Gastroesophageal sphincter (tissue), 3 donors: ENCODE measurements around the gene CDKN2D.

ENCODE experiments used
- EP300 ChIP-seq: sonication (generic); formaldehyde crosslinking; IDR thresholded peaks from one replicate; pipeline ENCODE4 v1.6.1; 2017; ENCODE audit warnings: antibody characterized with exemption, mild to moderate bottlenecking
- POLR2A ChIP-seq, 2 donors: fragments of 450-650 bp; IDR thresholded peaks; one replicate each; pipeline ENCODE4 v1.6.1; 2017; ENCODE audit warnings: antibody characterized with exemption in 2 of 2, mild to moderate bottlenecking in 2 of 2, moderate library complexity in 1 of 2
- TF ChIP-seq, protein P1 (sequence below), 4 experiments: fragments of 200-600 bp in 2 of 4; fragments of 450-650 bp in 2 of 4; sonication (generic) in 1 of 4; IDR thresholded peaks; one replicate each; pipeline ENCODE4 v1.5.1; 2017 to 2019; ENCODE audit warnings: antibody characterized with exemption in 4 of 4, mild to moderate bottlenecking in 2 of 4, moderate library complexity in 2 of 4

DNA sequence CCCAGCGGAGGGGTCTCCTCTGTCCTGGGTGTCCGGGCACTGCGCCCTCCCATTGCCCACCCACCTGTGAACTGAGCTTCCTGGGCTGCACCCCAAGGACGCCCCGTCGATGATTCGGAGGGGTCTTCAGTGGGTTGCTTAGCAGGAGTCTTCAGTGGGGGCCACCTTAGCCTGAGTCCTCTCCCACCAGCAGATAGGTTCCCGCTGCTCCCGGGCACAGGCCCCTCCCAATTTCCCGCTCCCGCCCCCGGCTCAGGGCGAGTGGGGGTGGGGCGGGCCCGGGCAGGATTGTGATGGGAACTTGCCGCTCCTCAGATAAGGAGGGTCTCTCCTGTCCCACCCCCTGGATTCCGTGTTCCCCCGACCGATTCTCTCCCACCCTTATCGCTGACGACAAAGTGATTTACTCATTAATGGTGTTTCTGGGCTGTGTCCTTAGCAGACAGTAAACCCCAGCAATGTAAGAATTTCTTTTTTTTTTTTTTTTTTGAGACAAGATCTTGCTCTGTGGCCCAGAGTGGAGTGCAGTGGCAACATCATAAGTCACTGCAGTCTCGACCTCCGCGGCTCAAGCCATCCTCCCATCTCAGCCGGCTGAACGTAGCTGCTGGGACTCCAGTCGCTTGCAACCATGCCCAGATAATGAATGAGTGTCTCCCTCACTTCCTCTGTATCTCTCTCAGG lies 50.9 kb downstream of the CDKN2D start:
- TF ChIP-seq, protein P1, sequence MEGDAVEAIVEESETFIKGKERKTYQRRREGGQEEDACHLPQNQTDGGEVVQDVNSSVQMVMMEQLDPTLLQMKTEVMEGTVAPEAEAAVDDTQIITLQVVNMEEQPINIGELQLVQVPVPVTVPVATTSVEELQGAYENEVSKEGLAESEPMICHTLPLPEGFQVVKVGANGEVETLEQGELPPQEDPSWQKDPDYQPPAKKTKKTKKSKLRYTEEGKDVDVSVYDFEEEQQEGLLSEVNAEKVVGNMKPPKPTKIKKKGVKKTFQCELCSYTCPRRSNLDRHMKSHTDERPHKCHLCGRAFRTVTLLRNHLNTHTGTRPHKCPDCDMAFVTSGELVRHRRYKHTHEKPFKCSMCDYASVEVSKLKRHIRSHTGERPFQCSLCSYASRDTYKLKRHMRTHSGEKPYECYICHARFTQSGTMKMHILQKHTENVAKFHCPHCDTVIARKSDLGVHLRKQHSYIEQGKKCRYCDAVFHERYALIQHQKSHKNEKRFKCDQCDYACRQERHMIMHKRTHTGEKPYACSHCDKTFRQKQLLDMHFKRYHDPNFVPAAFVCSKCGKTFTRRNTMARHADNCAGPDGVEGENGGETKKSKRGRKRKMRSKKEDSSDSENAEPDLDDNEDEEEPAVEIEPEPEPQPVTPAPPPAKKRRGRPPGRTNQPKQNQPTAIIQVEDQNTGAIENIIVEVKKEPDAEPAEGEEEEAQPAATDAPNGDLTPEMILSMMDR (IDR thresholded peaks at IDR 0.05), result no peak
- TF ChIP-seq EP300 (no peak), POLR2A (IDR thresholded peaks at IDR 0.05) (no peak)
